CD8-positive, alpha-beta memory T cell (primary cell): Measurements from ENCODE around the gene CD300C. TPM values are rescaled to one million over a fixed set of nuclear protein-coding genes. Genes with fewer than 3 reads are reported as not detected.
A peak's percentile ranks its signal among the peaks of the same experiment; 100 is the strongest.
"Not testable (repeated sequence)": the region's sequence is repeated elsewhere in the genome, so short reads cannot be mapped to it uniquely, and the experiment has no call there.

Source experiments
- CTCF ChIA-PET: fragments of 350-600 bp; sonication (Branson Sonifier 250); formaldehyde crosslinking; loops from one replicate; lab custom pipeline; 2021; ENCODE audit warnings: antibody characterized with exemption; lab: Charles Lee
- POLR2A ChIA-PET: fragments of 350-600 bp; sonication (Branson Sonifier 250); formaldehyde crosslinking; loops from one replicate; lab custom pipeline; 2021; ENCODE audit warnings: antibody characterized with exemption; lab: Charles Lee
- DNase-seq, 5 donors: peaks; one replicate each; pipeline versions ENCODE4 v3.0.0 to v3.0.0-alpha.2; 2020 to 2022; ENCODE audit warnings: mixed read lengths in 1 of 5
- H3K27ac ChIP-seq: one replicate; pipeline ENCODE4 v1.7.0; 2013; ENCODE audit warnings: low read depth, mild to moderate bottlenecking, low read length, moderate library complexity
- H3K27me3 ChIP-seq: 2 replicates; pipeline ENCODE4 v1.7.0; 2013; ENCODE audit warnings: low read length, mild to moderate bottlenecking; ENCODE audit not compliant: insufficient read depth, poor library complexity, severe bottlenecking
- H3K36me3 ChIP-seq: 2 replicates; pipeline ENCODE4 v1.7.0; 2013; ENCODE audit warnings: mild to moderate bottlenecking, low read length, moderate library complexity; ENCODE audit not compliant: insufficient read depth
- H3K4me1 ChIP-seq: 2 replicates; pipeline ENCODE4 v1.7.0; 2013; ENCODE audit warnings: mild to moderate bottlenecking, low read length, moderate library complexity; ENCODE audit not compliant: insufficient read depth
- H3K4me3 ChIP-seq: 2 replicates; pipeline ENCODE4 v1.7.0; 2013; ENCODE audit warnings: mild to moderate bottlenecking, low read length
- H3K9me3 ChIP-seq: 2 replicates; pipeline ENCODE4 v1.7.0; 2013; ENCODE audit warnings: mild to moderate bottlenecking, low read length
- H3K27ac Mint-ChIP-seq, 8 donors: one replicate each; pipeline ENCODE4 v1.8.0; 2020 to 2021; ENCODE audit warnings: mixed read lengths in 8 of 8, mild to moderate bottlenecking in 6 of 8, inconsistent platforms in 3 of 8, moderate library complexity in 3 of 8
- H3K27me3 Mint-ChIP-seq, 2 donors: one replicate each; pipeline ENCODE4 v1.8.0; 2020 to 2021; ENCODE audit warnings: mixed read lengths in 2 of 2, mild to moderate bottlenecking in 1 of 2, moderate library complexity in 1 of 2
- H3K36me3 Mint-ChIP-seq, 3 donors: one replicate each; pipeline ENCODE4 v1.8.0; 2020 to 2021; ENCODE audit warnings: mixed read lengths in 3 of 3, inconsistent platforms in 1 of 3, mild to moderate bottlenecking in 1 of 3
- H3K4me1 Mint-ChIP-seq, 3 donors: one replicate each; pipeline ENCODE4 v1.8.0; 2020 to 2021; ENCODE audit warnings: mixed read lengths in 3 of 3, inconsistent platforms in 1 of 3, mild to moderate bottlenecking in 1 of 3
- H3K4me3 Mint-ChIP-seq, 7 donors: one replicate each; pipeline ENCODE4 v1.8.0; 2020 to 2021; ENCODE audit warnings: mixed read lengths in 7 of 7, mild to moderate bottlenecking in 6 of 7, moderate library complexity in 4 of 7, inconsistent platforms in 2 of 7
- H3K9me3 Mint-ChIP-seq, 5 donors: one replicate each; pipeline ENCODE4 v1.8.0; 2020 to 2022; ENCODE audit warnings: mixed read lengths in 5 of 5, mild to moderate bottlenecking in 3 of 5, moderate library complexity in 2 of 5, inconsistent platforms in 1 of 5
- polyA plus RNA-seq: library from polyadenylated mRNA; unstranded; fragments of 300-500 nt; fragmentation: Illumina TruSeq; gene quantifications from one replicate; pipeline ENCODE4 v1.2.3, GENCODE V29; 2021
- total RNA-seq, 2 experiments: library from RNA; stranded (reverse); gene quantifications; one replicate each; pipeline ENCODE4 v1.2.3, GENCODE V29; 2021

Gene CD300C
- total and polyA plus RNA-seq, 3 experiments from 2014 or later: 0.20 TPM; not detected in 2

DNA sequence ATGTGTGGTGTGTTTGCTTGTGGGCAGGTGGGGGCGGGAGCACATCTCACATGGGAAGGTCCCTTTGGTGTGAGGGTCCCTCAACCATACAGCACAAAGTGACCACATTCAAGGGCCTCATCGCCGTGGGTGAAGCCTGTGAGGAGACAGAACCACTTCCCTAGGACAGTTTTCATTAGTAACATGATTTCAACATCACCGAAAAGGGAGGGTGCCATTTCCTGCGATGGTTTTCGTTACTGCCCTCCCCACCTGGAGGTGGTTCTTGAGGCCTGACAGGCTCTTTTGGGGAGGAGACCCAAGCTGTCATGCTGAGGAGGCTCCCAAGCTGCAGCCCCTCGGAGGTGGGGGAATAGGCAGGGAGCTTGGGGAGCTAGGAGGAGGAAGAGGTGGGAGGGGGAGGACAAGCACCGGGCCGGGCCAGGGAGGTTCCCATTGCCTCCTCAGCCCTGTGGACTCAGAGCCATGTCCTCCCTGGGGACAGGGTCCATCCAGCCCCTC is 24.2 kb downstream of the CD300C start:
- no peak overlapping the region for H3K27ac Mint-ChIP-seq
- POLR2A ChIA-PET: no interaction called here
- DNase-seq: no peak
- no peak overlapping the region for H3K4me3 ChIP-seq
- peaks cover 18 to 78% of the 10 kb centered on the region in 2 donors for H3K27me3 Mint-ChIP-seq
- no peak overlapping the region for H3K27ac ChIP-seq
- peak overlapping the region in 2 of 7 donors; percentile 23 to 31 for H3K4me3 Mint-ChIP-seq
- peaks cover 0 to 9% (median 1%) of the 10 kb centered on the region in 3 donors for H3K36me3 Mint-ChIP-seq
- peaks cover 0 to 12% (median 3%) of the 10 kb centered on the region in 5 donors for H3K9me3 Mint-ChIP-seq
- H3K4me1 ChIP-seq: no peaks in the 10 kb centered on the region
- H3K36me3 ChIP-seq: no peaks in the 10 kb centered on the region
- no peaks in the 10 kb centered on the region for H3K9me3 ChIP-seq
- peaks cover 0 to 7% (median 7%) of the 10 kb centered on the region in 3 donors for H3K4me1 Mint-ChIP-seq
- H3K27me3 ChIP-seq: peaks cover 4% of the 10 kb centered on the region
- CTCF ChIA-PET: no interaction called here

DNA sequence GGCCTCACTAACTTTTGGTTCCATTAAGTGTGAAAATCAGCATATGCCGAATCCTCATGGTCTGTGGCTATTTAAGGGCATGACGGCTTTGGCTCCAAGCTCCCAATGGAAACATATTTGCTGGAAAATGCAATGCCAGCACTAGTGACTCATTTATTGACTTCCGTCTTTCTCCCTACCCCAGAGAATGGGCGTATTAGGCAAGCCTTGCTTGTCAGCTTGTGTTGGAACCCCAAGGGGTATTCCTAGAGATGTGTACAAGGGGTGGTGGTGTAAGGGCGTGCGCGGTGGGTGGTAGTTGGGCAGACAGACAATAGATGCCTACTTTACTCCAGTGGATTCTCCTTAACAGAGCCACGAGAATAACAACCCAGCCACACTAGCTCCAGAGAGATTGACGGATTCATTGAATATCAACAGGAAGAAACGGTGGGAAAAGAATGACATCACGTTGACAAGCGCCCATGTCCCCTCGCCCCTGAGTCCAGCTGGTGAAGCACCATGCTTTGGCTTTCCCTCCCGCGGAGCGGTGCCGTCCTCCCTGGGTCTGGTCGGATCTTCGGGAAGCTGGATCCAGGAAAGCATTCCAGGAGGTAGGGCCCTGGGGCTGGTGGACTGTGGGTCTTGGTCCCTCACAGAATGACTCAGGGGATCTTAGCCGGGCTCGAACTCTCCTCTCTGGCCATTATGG is 25.0 kb downstream of the CD300C start:
- Histone ChIP-seq H3K27ac (no peak overlapping the region), H3K9me3 (no peaks in the 10 kb centered on the region), H3K4me1 (no peaks in the 10 kb centered on the region), H3K27me3 (peaks cover 3% of the 10 kb centered on the region), H3K36me3 (no peaks in the 10 kb centered on the region), H3K4me3 (no peak overlapping the region)
- ChIA-PET CTCF (interaction anchor here (0.7 kb wide), 1 partner anchor 290 kb away, joined by 4 read pairs; no protein-coding TSS in a partner anchor), POLR2A (no interaction called here)
- H3K9me3 Mint-ChIP-seq: peaks cover 0 to 12% (median 3%) of the 10 kb centered on the region in 5 donors
- DNase-seq: no peak
- peaks cover 0 to 7% (median 7%) of the 10 kb centered on the region in 3 donors for H3K4me1 Mint-ChIP-seq
- H3K27me3 Mint-ChIP-seq: peaks cover 18 to 77% of the 10 kb centered on the region in 2 donors
- no peak overlapping the region for H3K4me3 Mint-ChIP-seq
- peak overlapping the region in 1 of 8 donors; percentile 7 for H3K27ac Mint-ChIP-seq
- peaks cover 0 to 9% (median 1%) of the 10 kb centered on the region in 3 donors for H3K36me3 Mint-ChIP-seq

DNA sequence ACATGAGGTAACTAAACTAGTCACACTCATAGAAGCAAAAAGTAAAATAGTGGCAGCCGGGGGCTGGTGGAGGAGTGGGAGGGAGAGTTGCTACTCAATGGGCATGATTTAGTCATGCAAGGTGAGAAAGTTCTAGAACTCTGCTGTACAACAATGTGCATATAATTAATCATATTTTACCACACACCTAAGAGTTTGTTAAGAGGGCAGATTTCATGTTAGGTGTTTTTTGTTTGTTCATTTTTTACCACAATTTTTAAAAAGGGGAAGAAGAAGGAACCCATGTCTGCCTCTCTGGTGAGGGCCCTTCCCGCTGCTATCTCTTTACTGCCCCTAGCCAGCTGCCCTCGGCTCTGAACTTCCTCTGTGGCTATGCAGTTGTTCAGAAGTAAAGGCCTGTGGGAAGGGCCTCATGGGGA is 25.9 kb downstream of the CD300C start:
- H3K4me1 Mint-ChIP-seq: peaks cover 0 to 7% (median 7%) of the 10 kb centered on the region in 3 donors
- Histone ChIP-seq H3K36me3 (no peaks in the 10 kb centered on the region), H3K27ac (no peak overlapping the region), H3K4me1 (no peaks in the 10 kb centered on the region), H3K9me3 (no peaks in the 10 kb centered on the region), H3K27me3 (peaks cover 3% of the 10 kb centered on the region), H3K4me3 (no peak overlapping the region)
- DNase-seq: no peak
- H3K4me3 Mint-ChIP-seq: no peak overlapping the region
- POLR2A ChIA-PET: no interaction called here
- H3K36me3 Mint-ChIP-seq: peaks cover 0 to 9% (median 1%) of the 10 kb centered on the region in 3 donors
- CTCF ChIA-PET: interaction anchor here (0.7 kb wide), 1 partner anchor 289 kb away, joined by 4 read pairs; no protein-coding TSS in a partner anchor
- H3K27me3 Mint-ChIP-seq: peaks cover 15 to 72% of the 10 kb centered on the region in 2 donors
- peaks cover 0 to 12% (median 5%) of the 10 kb centered on the region in 5 donors for H3K9me3 Mint-ChIP-seq
- no peak overlapping the region for H3K27ac Mint-ChIP-seq

DNA sequence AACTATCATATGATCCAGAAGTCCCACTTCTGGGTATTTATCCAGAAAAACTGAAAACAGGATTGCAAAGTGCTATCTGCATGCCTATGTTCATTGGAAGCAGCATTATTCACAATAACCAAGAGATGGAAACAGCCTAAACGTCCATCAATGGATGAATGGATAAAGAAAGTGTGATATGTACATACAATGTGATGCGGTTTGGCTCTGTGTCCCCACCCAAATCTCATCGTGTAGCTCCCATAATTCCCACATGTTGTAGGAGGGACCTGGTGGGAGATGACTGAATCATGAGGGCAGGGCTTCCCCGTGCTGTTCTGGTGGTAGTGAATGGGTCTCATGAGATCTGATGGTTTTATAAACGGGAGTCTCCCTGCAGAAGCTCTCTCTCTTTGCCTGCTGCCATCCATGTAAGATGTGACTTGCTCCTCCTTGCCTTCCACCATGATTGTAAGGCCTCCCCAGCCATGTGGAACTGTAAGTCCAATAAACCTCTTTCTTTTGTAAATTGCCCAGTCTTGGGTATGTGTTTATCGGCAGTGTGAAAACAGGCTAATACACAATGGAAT is 27.4 kb downstream of the CD300C start:
- DNase-seq, H3K27ac ChIP-seq, H3K27me3 ChIP-seq, H3K4me3 ChIP-seq, H3K4me3 Mint-ChIP-seq, CTCF ChIA-PET, POLR2A ChIA-PET, H3K4me1 ChIP-seq, H3K36me3 ChIP-seq, H3K9me3 ChIP-seq: not testable (repeated sequence)
- Mint-ChIP-seq H3K4me1 (peaks cover 0 to 16% (median 12%) of the 10 kb centered on the region in 3 donors), H3K9me3 (peaks cover 0 to 22% (median 12%) of the 10 kb centered on the region in 5 donors), H3K36me3 (peaks cover 0 to 20% (median 1%) of the 10 kb centered on the region in 3 donors), H3K27ac (peak overlapping the region in 1 of 8 donors; percentile 23), H3K27me3 (peaks cover 18 to 69% of the 10 kb centered on the region in 2 donors)

DNA sequence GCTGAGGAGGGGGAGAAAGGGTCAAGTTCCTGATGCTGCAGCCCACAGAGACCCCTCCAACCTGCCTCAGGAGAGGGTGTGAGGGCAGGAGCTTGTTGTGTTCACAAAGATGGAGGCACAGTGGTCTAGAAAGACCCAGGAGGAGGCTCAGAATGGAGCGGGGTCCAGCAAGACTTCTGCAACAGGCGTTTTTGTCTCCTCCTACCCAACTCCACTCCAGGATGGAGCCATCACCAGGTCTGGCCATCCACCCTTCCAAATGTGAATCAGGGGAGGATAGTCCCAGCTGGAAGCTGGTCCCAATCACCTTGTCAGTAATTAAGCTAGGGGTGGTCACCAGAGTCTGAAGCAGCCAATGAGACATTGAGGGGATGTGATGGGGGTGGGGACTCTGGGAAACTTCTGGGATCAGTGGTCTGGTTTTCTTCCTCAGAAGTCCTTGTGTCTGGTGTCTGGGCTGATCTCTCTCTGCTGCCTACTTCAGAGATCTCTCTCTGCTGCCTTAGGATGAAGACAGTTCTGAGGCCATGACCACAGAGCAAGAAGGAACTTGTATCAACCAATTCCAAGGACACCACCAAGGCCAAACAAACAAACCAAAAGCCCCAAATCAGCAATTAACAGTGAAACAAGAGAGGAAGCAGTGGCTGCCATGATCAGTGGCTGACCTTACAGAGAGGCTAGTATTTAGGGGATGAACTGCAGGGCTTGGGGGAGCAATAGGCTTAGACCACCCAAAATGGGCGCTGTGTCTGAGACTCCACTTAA is 29.2 kb downstream of the CD300C start:
- peaks cover 0 to 19% (median 11%) of the 10 kb centered on the region in 5 donors for H3K9me3 Mint-ChIP-seq
- no peak overlapping the region for H3K27ac ChIP-seq
- no peak for DNase-seq
- peaks cover 5% of the 10 kb centered on the region for H3K27me3 ChIP-seq
- no peaks in the 10 kb centered on the region for H3K36me3 ChIP-seq
- H3K9me3 ChIP-seq: no peaks in the 10 kb centered on the region
- H3K4me3 ChIP-seq: no peak overlapping the region
- H3K4me1 Mint-ChIP-seq: peaks cover 0 to 16% (median 11%) of the 10 kb centered on the region in 3 donors
- POLR2A ChIA-PET: no interaction called here
- peaks cover 0 to 29% (median 1%) of the 10 kb centered on the region in 3 donors for H3K36me3 Mint-ChIP-seq
- no peak overlapping the region for H3K4me3 Mint-ChIP-seq
- H3K4me1 ChIP-seq: no peaks in the 10 kb centered on the region
- CTCF ChIA-PET: no interaction called here
- no peak overlapping the region for H3K27ac Mint-ChIP-seq
- H3K27me3 Mint-ChIP-seq: peaks cover 19 to 69% of the 10 kb centered on the region in 2 donors

DNA sequence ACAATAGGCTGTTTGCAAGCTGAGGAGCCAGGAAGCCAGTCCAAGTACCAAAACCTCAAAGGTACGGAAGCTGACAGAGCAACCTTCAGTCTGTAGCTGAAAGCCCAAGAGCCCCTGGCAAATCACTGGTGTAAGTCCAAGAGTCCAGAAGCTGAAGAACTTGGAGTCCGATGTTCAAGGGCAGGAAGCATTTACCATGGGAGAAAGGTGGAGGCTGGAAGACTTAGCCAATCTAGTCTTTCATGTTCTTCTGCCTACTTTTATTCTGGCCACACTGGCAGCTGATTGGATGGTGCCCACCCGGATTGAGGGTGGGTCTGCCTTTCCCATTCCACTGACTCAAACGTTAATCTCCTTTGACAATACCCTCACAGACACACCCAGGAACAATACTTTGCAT is 30.0 kb downstream of the CD300C start:
- no peak overlapping the region for H3K4me3 Mint-ChIP-seq
- peaks cover 5% of the 10 kb centered on the region for H3K27me3 ChIP-seq
- H3K9me3 ChIP-seq: no peaks in the 10 kb centered on the region
- no peaks in the 10 kb centered on the region for H3K4me1 ChIP-seq
- no peak overlapping the region for H3K27ac ChIP-seq
- peaks cover 0 to 19% (median 11%) of the 10 kb centered on the region in 5 donors for H3K9me3 Mint-ChIP-seq
- H3K36me3 Mint-ChIP-seq: peaks cover 0 to 29% (median 1%) of the 10 kb centered on the region in 3 donors
- peaks cover 0 to 10% (median 7%) of the 10 kb centered on the region in 3 donors for H3K4me1 Mint-ChIP-seq
- CTCF ChIA-PET: no interaction called here
- no peak overlapping the region for H3K4me3 ChIP-seq
- no peak for DNase-seq
- POLR2A ChIA-PET: no interaction called here
- peaks cover 19 to 61% of the 10 kb centered on the region in 2 donors for H3K27me3 Mint-ChIP-seq
- no peak overlapping the region for H3K27ac Mint-ChIP-seq
- H3K36me3 ChIP-seq: no peaks in the 10 kb centered on the region

DNA sequence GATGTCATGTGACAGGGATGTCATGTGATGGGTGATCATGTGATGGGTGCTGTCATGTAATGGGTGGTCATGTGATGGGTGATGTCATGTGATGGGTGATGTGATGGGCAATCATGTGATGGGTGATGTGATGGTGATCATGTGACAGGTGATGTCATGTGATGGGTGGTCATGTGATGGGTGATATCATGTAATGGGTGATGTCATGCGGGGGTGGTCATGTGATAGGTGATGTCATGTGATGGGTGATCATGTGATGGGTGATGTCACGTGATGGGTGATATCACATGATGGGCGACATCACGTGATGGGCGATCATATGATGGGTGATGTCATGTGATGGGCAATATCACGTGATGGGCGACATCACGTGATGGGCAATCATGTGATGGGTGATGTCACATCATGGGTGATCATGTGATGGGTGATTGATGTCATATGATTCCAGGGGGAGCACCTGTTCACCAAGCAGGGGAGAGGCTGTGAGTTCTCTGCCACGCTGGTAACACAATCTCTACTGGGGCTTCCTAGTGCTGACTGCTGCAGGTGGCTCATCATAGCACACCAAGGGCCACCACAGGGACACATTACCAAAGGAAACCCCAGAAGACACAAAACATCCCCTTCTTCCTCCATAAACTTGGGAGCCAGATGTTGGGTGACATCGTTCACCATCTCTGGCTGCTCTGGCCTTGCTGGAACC is 31.1 kb downstream of the CD300C start:
- no peak overlapping the region for H3K27ac ChIP-seq
- DNase-seq: peak in 2 of 5 donors; percentile 32 to 68
- CTCF ChIA-PET: no interaction called here
- H3K4me1 ChIP-seq: no peaks in the 10 kb centered on the region
- peaks cover 0 to 19% (median 11%) of the 10 kb centered on the region in 5 donors for H3K9me3 Mint-ChIP-seq
- peak overlapping the region in 7 of 8 donors; percentile 76 to 93 (median 80) for H3K27ac Mint-ChIP-seq
- peaks cover 0 to 8% (median 6%) of the 10 kb centered on the region in 3 donors for H3K4me1 Mint-ChIP-seq
- no peaks in the 10 kb centered on the region for H3K36me3 ChIP-seq
- peak overlapping the region in 4 of 7 donors; percentile 65 to 83 (median 70) for H3K4me3 Mint-ChIP-seq
- POLR2A ChIA-PET: no interaction called here
- H3K36me3 Mint-ChIP-seq: peaks cover 0 to 29% (median 1%) of the 10 kb centered on the region in 3 donors
- no peak overlapping the region for H3K4me3 ChIP-seq
- H3K27me3 Mint-ChIP-seq: peaks cover 19 to 54% of the 10 kb centered on the region in 2 donors
- peaks cover 5% of the 10 kb centered on the region for H3K27me3 ChIP-seq
- no peaks in the 10 kb centered on the region for H3K9me3 ChIP-seq
